Astrocyte of the spinal cord (primary cell): ENCODE data around the gene STK25.
"Not testable (repeated sequence)": the region's sequence is repeated elsewhere in the genome, so short reads cannot be mapped to it uniquely, and the experiment has no call there.

Source experiments
- DNase-seq: peaks from one replicate; pipeline ENCODE4 v3.0.0; 2011; ENCODE audit warnings: low read depth, low spot score
- H3K4me3 ChIP-seq: 2 replicates; pipeline ENCODE4 v1.5.1; 2011; ENCODE audit warnings: low read depth, mild to moderate bottlenecking, low read length, moderate library complexity
- CTCF ChIP-seq: IDR thresholded peaks from 2 replicates; pipeline ENCODE4 v1.5.1; 2012; ENCODE audit warnings: low read depth, mild to moderate bottlenecking, low read length, inconsistent platforms
- in situ Hi-C: cut with HindIII; loops from 2 replicates; pipeline ENCODE4 v1.10.0; 2017; ENCODE audit warnings: low sequenced_read_pairs

Gene STK25

GRCh38 chr2:241532733-241533601 lies 24.6 kb upstream of the STK25 start:
- in situ Hi-C loops = no loop called here

GRCh38 chr2:241532168-241532567 lies 23.8 kb upstream of the STK25 start:
- TF ChIP-seq CTCF = no peak
- in situ Hi-C loops = no loop called here
- no peak for DNase-seq
- no peak overlapping the region for H3K4me3 ChIP-seq

More at GRCh38 chr2:241532733-241533601, 24.6 kb upstream of the STK25 start:
- no peak for DNase-seq
- H3K4me3 ChIP-seq = no peak overlapping the region
- no peak for TF ChIP-seq CTCF

- in situ Hi-C loops = no loop called here
- no peak for TF ChIP-seq CTCF
- H3K4me3 ChIP-seq = no peak overlapping the region
- DNase-seq = no peak
These were observed 22.9 kb upstream of the STK25 start for GRCh38 chr2:241531161-241531722.

- no peak for DNase-seq
- TF ChIP-seq CTCF = no peak
- H3K4me3 ChIP-seq = no peak overlapping the region
- in situ Hi-C loops = no loop called here
These were observed 22.2 kb upstream of the STK25 start for GRCh38 chr2:241530571-241530970.

- DNase-seq, in situ Hi-C loops, H3K4me3 ChIP-seq: not testable (repeated sequence)
These were observed 17.7 kb upstream of the STK25 start for GRCh38 chr2:241525818-241526780.

- in situ Hi-C loops = no loop called here
- H3K4me3 ChIP-seq = no peak overlapping the region
- DNase-seq = no peak
- no peak for TF ChIP-seq CTCF
These were observed 14.1 kb upstream of the STK25 start for GRCh38 chr2:241522477-241522876.
